Loucy (cell line): ENCODE measurements around the gene SMIM5.

ENCODE experiments used
- H2AFZ ChIP-seq: fragments of 200-600 bp; sonication (generic); 2 replicates; pipeline ENCODE4 v1.6.0; 2016; ENCODE audit warnings: antibody characterized with exemption, mild to moderate bottlenecking, low read length, moderate library complexity
- H3F3A ChIP-seq: fragments of 200-600 bp; 2 replicates; pipeline ENCODE4 v1.6.0; 2016; ENCODE audit warnings: antibody characterized with exemption, low read depth, mild to moderate bottlenecking
- H3K27me3 ChIP-seq: fragments of 200-600 bp; sonication (generic); 2 replicates; pipeline ENCODE4 v1.6.1; 2014; ENCODE audit warnings: low read length, mild to moderate bottlenecking; ENCODE audit not compliant: insufficient read depth, poor library complexity, severe bottlenecking
- H3K36me3 ChIP-seq: fragments of 200-600 bp; sonication (generic); 2 replicates; pipeline ENCODE4 v1.6.1; 2016; ENCODE audit warnings: low read length; ENCODE audit not compliant: insufficient read depth
- H3K4me1 ChIP-seq: fragments of 200-600 bp; sonication (generic); 2 replicates; pipeline ENCODE4 v1.5.1; 2014; ENCODE audit warnings: low read length, mild to moderate bottlenecking; ENCODE audit not compliant: insufficient read depth, poor library complexity, severe bottlenecking
- H3K4me2 ChIP-seq: fragments of 200-600 bp; sonication (generic); 2 replicates; pipeline ENCODE4 v1.6.0; 2014; ENCODE audit warnings: antibody characterized with exemption, low read length, low read depth, mild to moderate bottlenecking; ENCODE audit not compliant: poor library complexity, severe bottlenecking
- H3K4me3 ChIP-seq: fragments of 200-600 bp; sonication (generic); 2 replicates; pipeline ENCODE4 v1.5.1; 2014; ENCODE audit warnings: low read length, mild to moderate bottlenecking, mixed read lengths; ENCODE audit not compliant: poor library complexity, severe bottlenecking
- H3K79me2 ChIP-seq: fragments of 200-600 bp; sonication (generic); 2 replicates; pipeline ENCODE4 v1.6.1; 2014; ENCODE audit warnings: low read length; ENCODE audit not compliant: insufficient read depth
- H3K9ac ChIP-seq: fragments of 200-600 bp; sonication (generic); 2 replicates; pipeline ENCODE4 v1.6.0; 2014; ENCODE audit warnings: mild to moderate bottlenecking, low read depth, low read length, moderate library complexity; ENCODE audit not compliant: poor library complexity, severe bottlenecking
- H3K9me2 ChIP-seq: fragments of 200-600 bp; sonication (generic); replicated peaks from 2 replicates; pipeline ENCODE4 v1.6.1; 2016; ENCODE audit warnings: low read depth, low read length, mixed read lengths
- H3K9me3 ChIP-seq: fragments of 200-600 bp; sonication (generic); 2 replicates; pipeline ENCODE4 v1.6.1; 2014; ENCODE audit warnings: mild to moderate bottlenecking, antibody characterized with exemption, low read length, low read depth; ENCODE audit not compliant: insufficient read depth
- H4K20me1 ChIP-seq: fragments of 200-600 bp; sonication (generic); 2 replicates; pipeline ENCODE4 v1.6.0; 2014; ENCODE audit warnings: antibody characterized with exemption, low read length, mild to moderate bottlenecking; ENCODE audit not compliant: insufficient read depth, poor library complexity, severe bottlenecking
- EZH2phosphoT487 ChIP-seq: fragments of 200-600 bp; IDR thresholded peaks from 2 replicates; pipeline ENCODE4 v1.6.1; 2018; ENCODE audit warnings: antibody characterized with exemption, mild to moderate bottlenecking, moderate library complexity, borderline replicate concordance
- TF ChIP-seq, protein P1 (sequence below): fragments of 200-600 bp; sonication (generic); conservative IDR thresholded peaks from 2 replicates; pipeline ENCODE4 v1.5.1; 2014; ENCODE audit warnings: mild to moderate bottlenecking, antibody characterized with exemption, low read length

The SMIM5 gene

DNA sequence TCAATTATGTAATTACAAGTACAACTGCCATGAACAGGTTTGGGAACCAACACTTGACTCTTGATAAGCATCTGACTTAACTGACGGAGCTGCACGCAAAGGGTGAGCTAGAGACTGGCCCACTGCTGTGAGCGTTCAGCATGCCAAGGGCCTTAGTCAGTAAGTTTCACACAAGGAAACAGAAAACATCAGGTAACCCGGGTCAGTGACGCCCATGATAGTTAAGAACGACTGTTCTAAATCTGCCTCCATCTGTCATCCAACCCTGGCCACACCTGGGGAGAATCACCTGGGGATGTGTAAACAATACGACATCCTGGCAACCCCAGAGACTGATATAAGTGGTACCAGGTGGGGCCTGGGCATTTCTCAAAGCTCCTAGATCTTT lies 12.3 kb downstream of the SMIM5 start:
- H3K9me3 ChIP-seq = no peaks in the 10 kb centered on the region
- no peaks in the 10 kb centered on the region for H3K9me2 ChIP-seq
- H3K4me1 ChIP-seq = peaks cover 16% of the 10 kb centered on the region
- no peaks in the 10 kb centered on the region for H4K20me1 ChIP-seq
- no peaks in the 10 kb centered on the region for H3K27me3 ChIP-seq
- H3F3A ChIP-seq = no peaks in the 10 kb centered on the region
- TF ChIP-seq EZH2phosphoT487 = no peak
- TF ChIP-seq, protein P1, sequence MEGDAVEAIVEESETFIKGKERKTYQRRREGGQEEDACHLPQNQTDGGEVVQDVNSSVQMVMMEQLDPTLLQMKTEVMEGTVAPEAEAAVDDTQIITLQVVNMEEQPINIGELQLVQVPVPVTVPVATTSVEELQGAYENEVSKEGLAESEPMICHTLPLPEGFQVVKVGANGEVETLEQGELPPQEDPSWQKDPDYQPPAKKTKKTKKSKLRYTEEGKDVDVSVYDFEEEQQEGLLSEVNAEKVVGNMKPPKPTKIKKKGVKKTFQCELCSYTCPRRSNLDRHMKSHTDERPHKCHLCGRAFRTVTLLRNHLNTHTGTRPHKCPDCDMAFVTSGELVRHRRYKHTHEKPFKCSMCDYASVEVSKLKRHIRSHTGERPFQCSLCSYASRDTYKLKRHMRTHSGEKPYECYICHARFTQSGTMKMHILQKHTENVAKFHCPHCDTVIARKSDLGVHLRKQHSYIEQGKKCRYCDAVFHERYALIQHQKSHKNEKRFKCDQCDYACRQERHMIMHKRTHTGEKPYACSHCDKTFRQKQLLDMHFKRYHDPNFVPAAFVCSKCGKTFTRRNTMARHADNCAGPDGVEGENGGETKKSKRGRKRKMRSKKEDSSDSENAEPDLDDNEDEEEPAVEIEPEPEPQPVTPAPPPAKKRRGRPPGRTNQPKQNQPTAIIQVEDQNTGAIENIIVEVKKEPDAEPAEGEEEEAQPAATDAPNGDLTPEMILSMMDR = no peak
- H2AFZ ChIP-seq = no peak overlapping the region
- H3K9ac ChIP-seq = peak overlapping the region; percentile 37
- no peaks in the 10 kb centered on the region for H3K79me2 ChIP-seq
- peak overlapping the region; percentile 8 for H3K4me3 ChIP-seq
- peak overlapping the region; percentile 57 for H3K4me2 ChIP-seq
- peaks cover under 1% of the 10 kb centered on the region; the same call in 1 of the 2 replicates for H3K36me3 ChIP-seq

GRCh38 chr17:75645889-75646637 lies 12.8 kb downstream of the SMIM5 start:
- H4K20me1 ChIP-seq = no peaks in the 10 kb centered on the region
- no peaks in the 10 kb centered on the region for H3F3A ChIP-seq
- peak overlapping the region; percentile 8 for H3K4me3 ChIP-seq
- TF ChIP-seq, protein P1 = no peak
- TF ChIP-seq EZH2phosphoT487 = no peak
- H2AFZ ChIP-seq = 0 out of 2 replicates have a peak overlapping the region, but pooled peaks have one; percentile 9
- H3K4me2 ChIP-seq = peak overlapping the region; percentile 57
- no peaks in the 10 kb centered on the region for H3K9me2 ChIP-seq
- H3K9ac ChIP-seq = peak overlapping the region; percentile 37
- H3K27me3 ChIP-seq = no peaks in the 10 kb centered on the region
- peaks cover 4% of the 10 kb centered on the region; the same call in 1 of the 2 replicates for H3K36me3 ChIP-seq
- no peaks in the 10 kb centered on the region for H3K79me2 ChIP-seq
- H3K4me1 ChIP-seq = peaks cover 16% of the 10 kb centered on the region
- no peaks in the 10 kb centered on the region for H3K9me3 ChIP-seq

DNA sequence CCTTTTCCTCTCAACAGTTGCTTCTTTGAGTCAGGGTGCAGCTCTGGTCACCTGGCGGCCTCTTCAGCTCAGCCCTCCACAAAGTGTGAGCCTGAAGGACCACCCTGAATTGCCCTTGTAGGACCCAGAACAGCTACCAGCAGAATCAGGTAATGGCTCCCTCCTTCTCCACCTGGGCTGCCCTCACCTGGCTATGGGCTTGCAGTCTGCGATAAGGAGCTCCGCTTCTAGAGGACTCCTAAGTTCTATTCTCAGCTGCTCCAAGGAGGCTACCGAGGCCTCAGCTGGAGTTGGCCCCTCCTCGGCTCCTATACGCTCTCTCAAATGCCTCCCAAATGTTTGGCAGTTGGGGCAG lies 13.4 kb downstream of the SMIM5 start:
- H3F3A ChIP-seq = no peaks in the 10 kb centered on the region
- H2AFZ ChIP-seq = no peak overlapping the region
- no peaks in the 10 kb centered on the region for H3K9me3 ChIP-seq
- H3K4me1 ChIP-seq = peaks cover 16% of the 10 kb centered on the region
- peak overlapping the region; percentile 57 for H3K4me2 ChIP-seq
- H3K9ac ChIP-seq = peak overlapping the region; percentile 37
- H4K20me1 ChIP-seq = no peaks in the 10 kb centered on the region
- no peaks in the 10 kb centered on the region for H3K79me2 ChIP-seq
- H3K36me3 ChIP-seq = peaks cover 4% of the 10 kb centered on the region; the same call in 1 of the 2 replicates
- no peaks in the 10 kb centered on the region for H3K27me3 ChIP-seq
- no peak for TF ChIP-seq EZH2phosphoT487
- TF ChIP-seq, protein P1 = no peak
- no peaks in the 10 kb centered on the region for H3K9me2 ChIP-seq
- H3K4me3 ChIP-seq = no peak overlapping the region
